K562 (cell line): Measurements from ENCODE around the gene TXNDC9. TPM values are rescaled to one million over a fixed set of nuclear protein-coding genes. Genes with fewer than 3 reads are reported as not detected.

Source experiments
- CTCFL ChIP-seq: IDR thresholded peaks from 2 replicates; pipeline ENCODE4 v1.6.1; 2011; ENCODE audit warnings: borderline replicate concordance, low read depth, mild to moderate bottlenecking, moderate library complexity, low read length; ENCODE audit not compliant: insufficient read depth, poor library complexity, severe bottlenecking
- DMBX1 ChIP-seq: fragments of 250-450 bp; sonication (Bioruptor Pico); IDR thresholded peaks from 2 replicates; pipeline ENCODE4 v1.8.0; 2022; ENCODE audit warnings: inconsistent platforms, mild to moderate bottlenecking, moderate library complexity, borderline replicate concordance
- KLF10 ChIP-seq: fragments of 250-450 bp; sonication (Bioruptor Pico); IDR thresholded peaks from 2 replicates; pipeline ENCODE4 v1.6.1; 2021; ENCODE audit warnings: matching md5 sums
- MYBL2 ChIP-seq, 2 experiments: fragments of 450-650 bp in 1 of 2; sonication (generic) in 1 of 2; formaldehyde crosslinking in 1 of 2; IDR thresholded peaks; 2 replicates each; pipeline versions ENCODE4 v1.6.1 to v1.8.1; 2017 to 2022; ENCODE audit warnings: borderline replicate concordance in 1 of 2, inconsistent platforms in 1 of 2, low read depth in 1 of 2, mild to moderate bottlenecking in 1 of 2, missing genetic modification reagents in 1 of 2, moderate library complexity in 1 of 2
- NR3C1 ChIP-seq: sonication (generic); formaldehyde crosslinking; IDR thresholded peaks from 2 replicates; pipeline ENCODE4 v1.8.1; 2022; ENCODE audit warnings: missing genetic modification reagents
- PHTF2 ChIP-seq: fragments of 250-450 bp; sonication (Bioruptor Pico); IDR thresholded peaks from 2 replicates; pipeline ENCODE4 v1.5.0; 2021; ENCODE audit warnings: mild to moderate bottlenecking
- POLR3G ChIP-seq: IDR thresholded peaks from 2 replicates; pipeline ENCODE4 v1.6.1; 2011; ENCODE audit not compliant: insufficient read length, insufficient replicate concordance; ENCODE audit errors: extremely low read depth
- RBM15 ChIP-seq: fragments of 200-400 bp; formaldehyde crosslinking; IDR thresholded peaks from 2 replicates; pipeline ENCODE4 v1.6.1; 2018; ENCODE audit warnings: mild to moderate bottlenecking, low read length, moderate library complexity; ENCODE audit not compliant: insufficient read depth
- SMARCA4 ChIP-seq: fragments of 450-650 bp; IDR thresholded peaks from 2 replicates; pipeline ENCODE4 v1.6.1; 2016
- SOX6 ChIP-seq: fragments of 450-650 bp; IDR thresholded peaks from 2 replicates; pipeline ENCODE4 v1.6.1; 2014; ENCODE audit warnings: mild to moderate bottlenecking
- TFAP4 ChIP-seq: sonication (generic); formaldehyde crosslinking; IDR thresholded peaks from 2 replicates; pipeline ENCODE4 v1.8.0; 2022; ENCODE audit warnings: missing genetic modification reagents, mild to moderate bottlenecking, moderate library complexity, borderline replicate concordance
- ZBTB11 ChIP-seq, 3 experiments: fragments of 200-800 bp in 1 of 3; fragments of 250-450 bp in 1 of 3; fragments of 450-650 bp in 1 of 3; sonication (Bioruptor Pico) in 1 of 3; sonication (Bioruptor generic) in 1 of 3; formaldehyde crosslinking in 1 of 3; IDR thresholded peaks; 2 replicates each; pipeline versions ENCODE4 v1.6.1 to v1.8.0; 2016 to 2022; ENCODE audit warnings: mild to moderate bottlenecking in 2 of 3, missing genetic modification characterization in 2 of 3, missing compliant biosample characterization in 1 of 3, moderate library complexity in 1 of 3
- ZNF224 ChIP-seq: sonication (generic); formaldehyde crosslinking; IDR thresholded peaks from 2 replicates; pipeline ENCODE4 v1.8.0; 2022; ENCODE audit warnings: mild to moderate bottlenecking, missing genetic modification reagents
- ZNF551 ChIP-seq: fragments of 250-450 bp; sonication (Bioruptor Pico); IDR thresholded peaks from 2 replicates; pipeline ENCODE4 v1.5.0; 2021; ENCODE audit warnings: mild to moderate bottlenecking, moderate library complexity
- ZSCAN29 ChIP-seq: fragments of 450-650 bp; IDR thresholded peaks from 2 replicates; pipeline ENCODE4 v1.6.1; 2017
- polyA plus RNA-seq, 8 experiments: library from polyadenylated mRNA; depleted of rRNA in 4 of 8; stranded (reverse) in 5 of 8; unstranded in 3 of 8; fragments of >200 nt; fragmentation: Nextera tagmentation in 2 of 8; fragmentation: Illumina TruSeq in 1 of 8; extraction: Ambion mirVana in 2 of 8; extraction: Trizol in 1 of 8; gene quantifications; 2 replicates each; pipeline versions ENCODE4 v1.2.1 to v1.2.3, GENCODE V29; 2011 to 2014; ENCODE audit warnings: inconsistent platforms in 1 of 8, missing spikeins in 1 of 8
- total RNA-seq, 7 experiments: library from RNA; depleted of rRNA in 6 of 7; stranded (reverse); fragments of >200 nt in 6 of 7; fragmentation: Illumina TruSeq in 2 of 7; extraction: Trizol in 2 of 7; gene quantifications; 2 replicates each; pipeline versions ENCODE4 v1.2.1 to v1.2.3, GENCODE V29; 2011 to 2021; ENCODE audit warnings: low replicate concordance in 1 of 7
- TF ChIP-seq, protein P1 (sequence below): fragments of 250-450 bp; sonication (Bioruptor Pico); IDR thresholded peaks from 2 replicates; pipeline ENCODE4 v1.8.0; 2022; ENCODE audit warnings: inconsistent platforms

Gene TXNDC9
- total and polyA plus RNA-seq, 9 of the 15 experiments (the other 6 are each of a cell fraction or from before 2014, with no cell fraction given) = 37.5 to 211 (median 65.5) TPM

DNA sequence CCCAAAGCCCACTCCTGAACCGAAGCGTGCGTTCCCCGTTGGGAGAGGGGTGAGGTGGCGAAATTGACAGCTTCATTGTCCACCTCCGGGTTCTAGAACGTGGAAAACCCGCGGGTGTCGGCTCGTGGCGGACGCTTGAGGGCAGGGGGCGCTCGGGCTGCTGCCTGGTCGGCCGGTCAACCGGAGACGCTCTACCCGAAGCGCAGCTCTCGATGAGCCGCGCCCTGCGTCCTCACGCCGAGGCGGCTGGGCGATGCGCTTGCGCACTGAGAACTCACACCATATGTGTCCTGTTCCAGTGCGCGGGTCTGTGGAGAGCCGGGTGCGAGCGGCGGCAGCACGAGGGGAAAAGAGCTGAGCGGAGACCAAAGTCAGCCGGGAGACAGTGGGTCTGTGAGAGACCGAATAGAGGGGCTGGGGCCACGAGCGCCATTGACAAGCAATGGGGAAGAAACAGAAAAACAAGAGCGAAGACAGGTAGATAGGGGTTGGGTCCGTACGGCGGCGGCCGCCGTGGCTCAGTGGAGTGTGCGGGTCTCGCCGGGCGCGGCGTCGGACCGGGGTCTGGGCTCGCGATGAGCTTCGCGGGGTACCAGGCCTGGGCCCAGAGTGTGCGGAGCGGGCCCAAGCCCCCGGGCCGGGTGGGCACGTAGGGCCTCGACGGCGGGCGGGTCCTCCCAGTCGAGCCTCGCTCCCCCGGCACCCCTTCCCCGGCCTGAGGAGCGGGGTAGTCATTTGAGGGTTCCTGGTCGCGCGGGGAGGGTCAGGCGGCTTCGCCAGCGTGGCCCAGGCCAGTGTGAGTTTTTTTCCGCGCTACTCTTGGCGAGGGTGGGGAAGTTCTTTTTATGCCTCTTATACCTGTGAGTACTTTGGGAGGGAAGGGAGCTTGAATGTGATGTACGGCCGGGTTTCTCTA is 1.2 kb upstream of the TXNDC9 start, which contains the start of gene EIF5B (continued):
- no peak for TF ChIP-seq PHTF2 (CRISPR knock-in tag)
- TF ChIP-seq ZNF551 (CRISPR knock-in tag) = no peak
- TF ChIP-seq DMBX1 (CRISPR knock-in tag) = 0 out of 2 replicates have a peak, but pooled peaks have one; percentile 23
- TF ChIP-seq TFAP4 = peak; percentile 93
- TF ChIP-seq ZSCAN29 = no peak
- TF ChIP-seq NR3C1 (CRISPR knock-in tag) = no peak
- no peak for TF ChIP-seq POLR3G
- TF ChIP-seq ZNF224 (CRISPR knock-in tag) = peak; percentile 64; the same call in 1 of the 2 replicates
- peak; percentile 96 for TF ChIP-seq CTCFL
- no peak for TF ChIP-seq SMARCA4
- TF ChIP-seq RBM15 = no peak
- TF ChIP-seq, protein P1, sequence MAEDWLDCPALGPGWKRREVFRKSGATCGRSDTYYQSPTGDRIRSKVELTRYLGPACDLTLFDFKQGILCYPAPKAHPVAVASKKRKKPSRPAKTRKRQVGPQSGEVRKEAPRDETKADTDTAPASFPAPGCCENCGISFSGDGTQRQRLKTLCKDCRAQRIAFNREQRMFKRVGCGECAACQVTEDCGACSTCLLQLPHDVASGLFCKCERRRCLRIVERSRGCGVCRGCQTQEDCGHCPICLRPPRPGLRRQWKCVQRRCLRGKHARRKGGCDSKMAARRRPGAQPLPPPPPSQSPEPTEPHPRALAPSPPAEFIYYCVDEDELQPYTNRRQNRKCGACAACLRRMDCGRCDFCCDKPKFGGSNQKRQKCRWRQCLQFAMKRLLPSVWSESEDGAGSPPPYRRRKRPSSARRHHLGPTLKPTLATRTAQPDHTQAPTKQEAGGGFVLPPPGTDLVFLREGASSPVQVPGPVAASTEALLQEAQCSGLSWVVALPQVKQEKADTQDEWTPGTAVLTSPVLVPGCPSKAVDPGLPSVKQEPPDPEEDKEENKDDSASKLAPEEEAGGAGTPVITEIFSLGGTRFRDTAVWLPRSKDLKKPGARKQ = no peak
- TF ChIP-seq SOX6 = peak; percentile 32; the same call in 1 of the 2 replicates
- TF ChIP-seq ZBTB11 (CRISPR knock-in tag; IDR thresholded peaks at IDR 0.05) = 0 out of 6 replicates have a peak, but pooled peaks of 2 of the 3 experiments have one; percentile 29 to 39
- no peak for TF ChIP-seq MYBL2 (IDR thresholded peaks at IDR 0.05; ENCODE audit: low read depth)
- TF ChIP-seq MYBL2 (CRISPR knock-in tag; IDR thresholded peaks at IDR 0.05; ENCODE audit: borderline replicate concordance) = no peak
- no peak for TF ChIP-seq KLF10 (CRISPR knock-in tag)
